KOPT-K1 (cell line): ENCODE results near the gene CALR.
A peak's percentile ranks its signal among the peaks of the same experiment; 100 is the strongest.
"Not testable (repeated sequence)": the region's sequence is repeated elsewhere in the genome, so short reads cannot be mapped to it uniquely, and the experiment has no call there.

Experiments
- H3K27ac ChIP-seq: fragments of 200-600 bp; sonication (generic); 2 replicates; pipeline ENCODE4 v1.5.1; 2016; ENCODE audit warnings: antibody characterized with exemption, mild to moderate bottlenecking, low read depth, low read length; ENCODE audit not compliant: poor library complexity, severe bottlenecking
- H3K36me3 ChIP-seq: fragments of 200-600 bp; sonication (generic); 2 replicates; pipeline ENCODE4 v1.5.1; 2017; ENCODE audit warnings: antibody characterized with exemption, mild to moderate bottlenecking, low read length, moderate library complexity; ENCODE audit not compliant: insufficient read depth
- H3K9me3 ChIP-seq: fragments of 200-600 bp; sonication (generic); 2 replicates; pipeline ENCODE4 v1.5.1; 2017; ENCODE audit warnings: antibody characterized with exemption, low read length, mild to moderate bottlenecking; ENCODE audit not compliant: insufficient read depth, poor library complexity, severe bottlenecking

The CALR gene

DNA sequence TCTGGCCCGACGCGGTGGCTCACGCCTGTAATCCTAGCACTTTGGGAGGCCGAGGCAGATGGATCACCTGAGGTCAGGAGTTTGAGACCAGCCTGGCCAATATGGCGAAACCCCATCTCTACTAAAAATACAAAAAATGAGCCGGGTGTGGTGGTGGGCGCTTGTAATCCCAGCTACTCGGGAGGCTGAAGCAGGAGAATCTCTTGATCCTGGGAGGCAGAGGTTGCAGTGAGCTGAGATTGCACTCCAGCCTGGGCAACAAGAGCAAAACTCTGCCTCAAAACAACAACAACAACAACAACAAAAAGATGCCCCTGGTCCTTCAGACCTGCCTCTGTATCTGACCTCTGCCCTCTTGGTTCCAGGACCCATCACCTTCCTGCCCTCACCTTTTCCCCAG, 17.2 kb downstream of the CALR start:
- Histone ChIP-seq H3K27ac (peak overlapping the region; percentile 77), H3K36me3 (peaks cover 50% of the 10 kb centered on the region)
- H3K9me3 ChIP-seq: not testable (repeated sequence)

- Histone ChIP-seq H3K9me3 (no peaks in the 10 kb centered on the region), H3K27ac (peak overlapping the region; percentile 77), H3K36me3 (peaks cover 46% of the 10 kb centered on the region)
Measured at GRCh38 chr19:12955996-12956395, 17.6 kb downstream of the CALR start.

GRCh38 chr19:12956446-12957388, 18.3 kb downstream of the CALR start, which contains the start of gene GADD45GIP1:
Gene GADD45GIP1, minus strand, starts transcription at chr19:12957223. Its CDS starts 11 bp downstream, at chr19:12957212.
- H3K27ac ChIP-seq: peak within 1 kb of the TSS; percentile 77
- H3K36me3 ChIP-seq: peaks cover 39% of the 10 kb centered on the region
- no peaks in the 10 kb centered on the region for H3K9me3 ChIP-seq

- Histone ChIP-seq H3K27ac (peak overlapping the region; percentile 77), H3K36me3 (peaks cover 31% of the 10 kb centered on the region)
- H3K9me3 ChIP-seq: not testable (repeated sequence)
Measured at GRCh38 chr19:12957389-12957952, 19.1 kb downstream of the CALR start.

DNA sequence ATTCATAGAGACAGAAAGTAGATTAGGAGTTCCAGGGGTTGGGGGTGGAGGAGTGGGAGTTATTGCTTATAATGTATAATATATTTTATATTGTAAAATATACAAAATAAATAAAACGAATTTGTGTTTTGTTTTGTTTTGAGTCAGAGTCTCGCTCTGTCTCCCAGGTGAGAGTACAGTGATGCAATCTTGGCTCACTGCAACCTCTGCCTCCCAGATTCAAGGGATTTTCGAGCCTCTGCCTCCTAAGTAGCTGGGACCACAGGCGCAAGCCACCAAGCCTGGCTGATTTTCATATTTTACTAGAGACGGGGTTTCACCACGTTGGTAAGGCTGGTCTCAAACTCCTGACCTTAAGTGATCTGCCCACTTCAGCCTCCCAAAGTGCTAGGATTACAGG, 21.1 kb downstream of the CALR start:
- no peaks in the 10 kb centered on the region for H3K9me3 ChIP-seq
- H3K36me3 ChIP-seq: peaks cover 11% of the 10 kb centered on the region
- H3K27ac ChIP-seq: no peak overlapping the region

GRCh38 chr19:12965017-12965811, 26.8 kb downstream of the CALR start:
- Histone ChIP-seq H3K36me3 (no peaks in the 10 kb centered on the region), H3K27ac (peak overlapping the region; percentile 79), H3K9me3 (no peaks in the 10 kb centered on the region)

DNA sequence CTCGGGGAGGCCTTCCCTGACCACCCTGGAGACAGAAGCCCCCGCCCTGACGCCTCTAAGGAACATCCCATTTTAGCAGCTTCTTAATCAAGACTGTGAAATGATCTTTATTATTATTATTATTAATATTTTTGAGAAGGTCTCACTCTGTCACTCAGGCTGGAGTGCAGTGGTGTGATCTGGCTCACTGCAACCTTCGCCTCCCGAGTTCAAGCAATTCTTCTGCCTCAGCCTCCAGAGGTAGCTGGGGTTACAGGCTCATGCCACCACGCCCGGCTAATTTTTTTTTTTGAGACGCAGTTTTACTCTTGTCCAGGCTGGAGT, 27.4 kb downstream of the CALR start:
- Histone ChIP-seq H3K27ac (peak overlapping the region; percentile 79), H3K36me3 (no peaks in the 10 kb centered on the region), H3K9me3 (no peaks in the 10 kb centered on the region)

DNA sequence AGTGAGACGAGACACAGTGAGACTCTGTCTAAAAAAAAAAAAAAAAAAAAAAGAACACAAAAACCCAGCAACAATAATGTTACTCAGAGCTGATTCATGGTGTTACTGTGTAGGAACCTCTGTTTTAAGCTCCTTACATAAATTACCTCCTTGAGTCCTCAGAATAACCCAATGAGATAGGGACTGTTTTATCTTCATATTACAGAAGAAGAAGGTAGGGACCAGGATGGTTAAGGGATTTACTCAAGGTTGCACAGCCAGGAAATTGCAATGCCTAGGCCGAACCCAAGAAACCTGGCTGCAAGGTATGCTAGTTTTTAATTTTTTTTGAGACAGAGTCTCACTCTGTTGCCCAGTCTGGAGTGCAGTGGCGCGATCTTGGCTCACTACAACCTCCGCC, 29.5 kb downstream of the CALR start:
- Histone ChIP-seq H3K27ac (no peak overlapping the region), H3K36me3 (no peaks in the 10 kb centered on the region), H3K9me3 (no peaks in the 10 kb centered on the region)

GRCh38 chr19:12969292-12969988, 31.0 kb downstream of the CALR start, which contains the start of gene DAND5:
Gene DAND5, plus strand, starts transcription at chr19:12969576. Its CDS starts 85 bp downstream, at chr19:12969661.
- no peaks in the 10 kb centered on the region for H3K9me3 ChIP-seq
- H3K36me3 ChIP-seq: no peaks in the 10 kb centered on the region
- H3K27ac ChIP-seq: no peak within 1 kb of the TSS

GRCh38 chr19:12970070-12970820, 31.8 kb downstream of the CALR start:
- no peaks in the 10 kb centered on the region for H3K9me3 ChIP-seq
- no peak overlapping the region for H3K27ac ChIP-seq

GRCh38 chr19:12973236-12973635, 34.8 kb downstream of the CALR start:
- no peak overlapping the region for H3K27ac ChIP-seq

More at GRCh38 chr19:12970070-12970820, 31.8 kb downstream of the CALR start:
- H3K36me3 ChIP-seq: no peaks in the 10 kb centered on the region

DNA sequence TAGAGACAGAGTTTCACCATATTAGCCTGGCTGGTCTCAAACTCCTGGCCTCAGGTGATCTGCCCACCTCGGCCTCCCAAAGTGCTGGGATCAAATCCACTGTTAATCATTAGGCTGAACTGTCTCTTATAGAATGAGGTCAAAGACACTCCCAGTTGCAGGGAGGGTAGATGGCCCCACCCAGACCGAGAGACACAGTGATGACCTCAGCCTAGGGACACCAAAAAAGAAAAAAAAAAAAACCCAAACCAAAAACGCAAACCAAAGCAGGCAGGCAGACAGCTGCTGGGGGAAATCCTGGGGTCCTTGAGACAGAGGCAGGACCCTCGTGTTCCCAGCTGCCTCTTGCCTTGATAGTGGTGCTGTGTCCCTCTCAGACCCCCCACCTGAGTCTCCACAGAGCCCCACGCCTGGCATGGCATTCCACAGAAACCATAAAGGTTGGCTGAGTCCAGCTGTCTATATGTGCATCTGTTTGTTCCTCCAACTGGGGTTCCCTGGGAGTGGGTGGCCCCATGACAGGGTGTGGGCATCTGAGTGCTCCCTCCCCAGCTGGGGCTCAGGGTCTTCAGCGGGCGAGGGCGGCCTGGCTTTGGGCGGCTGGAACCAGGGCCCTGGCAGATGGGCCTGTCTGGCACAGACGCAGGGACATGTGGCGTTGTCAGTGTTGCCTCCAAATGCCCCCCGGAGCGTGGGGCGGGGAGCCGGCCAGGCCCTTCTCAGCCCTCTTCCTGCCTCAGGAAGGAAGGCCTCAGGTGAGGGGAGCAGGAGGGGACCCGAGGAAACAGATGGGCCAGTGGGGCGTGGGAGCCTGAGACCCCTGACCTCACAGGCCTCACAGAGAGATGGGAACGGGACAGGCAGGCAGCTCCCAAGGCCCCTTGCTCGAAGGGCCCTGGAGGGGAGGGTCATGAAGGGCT, 36.2 kb downstream of the CALR start:
- no peak overlapping the region for H3K27ac ChIP-seq
- no peaks in the 10 kb centered on the region for H3K36me3 ChIP-seq
- H3K9me3 ChIP-seq: no peaks in the 10 kb centered on the region

More at GRCh38 chr19:12973236-12973635, 34.8 kb downstream of the CALR start:
- Histone ChIP-seq H3K9me3 (no peaks in the 10 kb centered on the region), H3K36me3 (no peaks in the 10 kb centered on the region)

DNA sequence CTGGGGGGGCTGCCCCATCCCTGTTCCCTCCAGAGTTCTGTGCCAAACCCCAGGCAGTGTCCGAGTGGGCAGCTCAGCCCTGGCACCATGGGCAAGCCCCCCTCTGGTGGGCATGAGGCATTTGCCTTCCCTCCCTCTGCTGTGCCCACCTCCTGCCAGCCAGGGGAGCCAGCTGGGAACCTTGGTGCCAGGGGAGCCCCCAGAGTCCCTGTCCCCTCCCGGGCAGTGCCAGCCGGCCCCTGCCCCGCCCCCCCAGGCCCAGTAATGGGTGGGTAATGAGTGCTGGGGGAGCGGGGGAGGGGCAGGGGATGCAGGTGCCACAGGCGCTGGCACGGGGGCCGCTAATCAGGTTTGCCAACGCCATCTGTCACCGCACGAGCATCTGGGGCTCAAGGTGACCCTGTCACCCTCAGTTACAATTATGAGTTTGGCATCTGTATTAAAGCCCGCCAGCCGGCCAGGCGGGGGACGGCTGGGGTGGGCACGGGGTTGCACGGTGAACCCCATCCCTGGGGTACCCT, 36.9 kb downstream of the CALR start:
- Histone ChIP-seq H3K9me3 (no peaks in the 10 kb centered on the region), H3K27ac (no peak overlapping the region), H3K36me3 (no peaks in the 10 kb centered on the region)
